Measurements from ENCODE around the gene TRERF1.

Gene TRERF1

DNA sequence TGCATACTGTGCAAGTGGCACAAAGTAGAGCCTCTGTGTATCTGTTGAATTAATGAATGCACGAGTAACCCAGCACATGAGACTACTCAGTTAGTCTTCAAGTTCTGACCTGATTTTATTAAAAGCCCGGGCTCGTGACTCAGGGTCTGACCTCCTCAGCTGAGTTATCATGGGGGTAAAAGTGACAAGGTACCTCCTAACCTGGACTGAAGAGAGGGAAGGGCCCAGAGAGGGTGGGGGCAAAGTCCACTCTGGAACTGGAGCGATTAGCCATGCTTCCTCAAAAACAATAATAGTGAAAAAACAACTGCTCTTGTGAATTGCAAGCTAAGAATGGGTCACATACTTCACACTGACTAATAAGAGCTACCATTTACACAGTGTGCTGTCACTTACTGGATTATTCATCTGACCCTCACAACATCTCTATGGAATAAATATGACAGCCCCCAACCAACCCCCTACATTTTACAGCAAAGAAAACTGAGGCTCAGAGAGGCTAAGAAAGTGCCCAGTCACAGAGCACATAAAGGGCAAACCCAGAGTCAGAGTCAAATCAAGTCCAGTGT is 26.7 kb downstream of the TRERF1 start:
- H3K79me2 ChIP-seq (ENCODE audit: low read length): peaks cover 19% of the 10 kb centered on the region
- TF ChIP-seq EZH2phosphoT487 (IDR thresholded peaks at IDR 0.05; ENCODE audit: low read length) (no peak), EZH2 (optimal IDR thresholded peaks at IDR 0.05; ENCODE audit: low read depth, low read length) (no peak), CTCF (IDR thresholded peaks at IDR 0.05; ENCODE audit: low read length) (no peak)
- no peak for DNase-seq

DNA sequence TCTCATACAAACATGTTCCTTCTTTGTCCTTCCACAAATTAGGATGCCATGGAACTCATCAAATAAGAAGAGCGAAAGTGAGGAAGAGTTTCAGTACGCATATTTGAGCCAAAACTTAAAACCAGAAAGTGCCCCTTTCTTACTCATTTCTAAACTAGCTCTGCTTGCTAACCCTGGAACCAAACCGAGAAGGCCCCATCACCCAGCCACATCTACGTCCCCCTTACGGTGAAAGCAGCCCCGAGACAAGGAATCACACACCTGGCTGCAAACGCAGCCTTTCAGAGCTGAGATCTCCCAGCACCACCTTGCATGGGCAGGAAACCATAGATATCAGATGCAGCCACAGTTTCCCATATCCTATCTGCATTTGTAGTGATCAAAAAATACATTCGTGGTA is 28.5 kb downstream of the TRERF1 start:
- H3K9me3 ChIP-seq (replicated peaks; ENCODE audit: insufficient read depth, low read length): no peaks in the 10 kb centered on the region
- H3K9ac ChIP-seq (ENCODE audit: low read length): no peak overlapping the region
- H3F3A ChIP-seq (ENCODE audit: insufficient read depth, low read length): no peaks in the 10 kb centered on the region
- H3K36me3 ChIP-seq (replicated peaks; ENCODE audit: insufficient read depth, low read length): no peaks in the 10 kb centered on the region
- H3K27ac ChIP-seq (ENCODE audit: low read length): no peak overlapping the region
- H3K27me3 ChIP-seq (replicated peaks; ENCODE audit: insufficient read depth, low read length): no peaks in the 10 kb centered on the region
- no peaks in the 10 kb centered on the region for H4K20me1 ChIP-seq (ENCODE audit: insufficient read depth, low read length)
- no peaks in the 10 kb centered on the region for H3K9me2 ChIP-seq (replicated peaks; ENCODE audit: insufficient read depth, low read length)
- no peak for TF ChIP-seq EZH2phosphoT487 (IDR thresholded peaks at IDR 0.05; ENCODE audit: low read length)
- TF ChIP-seq CTCF (IDR thresholded peaks at IDR 0.05; ENCODE audit: low read length): no peak
- TF ChIP-seq EZH2 (optimal IDR thresholded peaks at IDR 0.05; ENCODE audit: low read depth, low read length): no peak
- H3K4me2 ChIP-seq (ENCODE audit: low read depth, low read length): no peak overlapping the region
- H2AFZ ChIP-seq (ENCODE audit: low read length): no peak overlapping the region
- H3K4me3 ChIP-seq (ENCODE audit: low read length): no peak overlapping the region
- no peak for DNase-seq
- peaks cover 22% of the 10 kb centered on the region for H3K79me2 ChIP-seq (ENCODE audit: low read length)
- peaks cover 7% of the 10 kb centered on the region for H3K4me1 ChIP-seq (ENCODE audit: low read length)

More for the DNA sequence above, 26.7 kb downstream of the TRERF1 start:
- Histone ChIP-seq H4K20me1 (ENCODE audit: insufficient read depth, low read length) (no peaks in the 10 kb centered on the region), H3K36me3 (replicated peaks; ENCODE audit: insufficient read depth, low read length) (no peaks in the 10 kb centered on the region), H3F3A (ENCODE audit: insufficient read depth, low read length) (no peaks in the 10 kb centered on the region), H2AFZ (ENCODE audit: low read length) (no peak overlapping the region), H3K9ac (ENCODE audit: low read length) (no peak overlapping the region), H3K27me3 (replicated peaks; ENCODE audit: insufficient read depth, low read length) (no peaks in the 10 kb centered on the region), H3K9me2 (replicated peaks; ENCODE audit: insufficient read depth, low read length) (no peaks in the 10 kb centered on the region), H3K9me3 (replicated peaks; ENCODE audit: insufficient read depth, low read length) (no peaks in the 10 kb centered on the region), H3K4me3 (ENCODE audit: low read length) (no peak overlapping the region), H3K4me1 (ENCODE audit: low read length) (peaks cover 7% of the 10 kb centered on the region), H3K4me2 (ENCODE audit: low read depth, low read length) (no peak overlapping the region), H3K27ac (ENCODE audit: low read length) (no peak overlapping the region)

GRCh38 chr6:42420741-42421140 is 31.0 kb downstream of the TRERF1 start:
- Histone ChIP-seq H3K27ac (ENCODE audit: low read length) (no peak overlapping the region), H2AFZ (ENCODE audit: low read length) (no peak overlapping the region), H3K4me3 (ENCODE audit: low read length) (no peak overlapping the region), H3K36me3 (replicated peaks; ENCODE audit: insufficient read depth, low read length) (no peaks in the 10 kb centered on the region), H3K4me1 (ENCODE audit: low read length) (peaks cover under 1% of the 10 kb centered on the region; the same call in 1 of the 2 replicates), H3K4me2 (ENCODE audit: low read depth, low read length) (no peak overlapping the region), H3F3A (ENCODE audit: insufficient read depth, low read length) (no peaks in the 10 kb centered on the region), H3K9me2 (replicated peaks; ENCODE audit: insufficient read depth, low read length) (no peaks in the 10 kb centered on the region), H4K20me1 (ENCODE audit: insufficient read depth, low read length) (no peaks in the 10 kb centered on the region), H3K79me2 (ENCODE audit: low read length) (peaks cover 25% of the 10 kb centered on the region), H3K9me3 (replicated peaks; ENCODE audit: insufficient read depth, low read length) (no peaks in the 10 kb centered on the region), H3K9ac (ENCODE audit: low read length) (no peak overlapping the region), H3K27me3 (replicated peaks; ENCODE audit: insufficient read depth, low read length) (no peaks in the 10 kb centered on the region)
- TF ChIP-seq CTCF (IDR thresholded peaks at IDR 0.05; ENCODE audit: low read length): no peak
- no peak for TF ChIP-seq EZH2phosphoT487 (IDR thresholded peaks at IDR 0.05; ENCODE audit: low read length)
- TF ChIP-seq EZH2 (optimal IDR thresholded peaks at IDR 0.05; ENCODE audit: low read depth, low read length): no peak
- DNase-seq: no peak

All from MM.1S (cell line).